Ishikawa (cell line): Measurements from ENCODE around the gene C12orf50.

Source experiments
- CEBPB ChIP-seq: IDR thresholded peaks from 2 replicates; pipeline ENCODE4 v1.6.1; 2012
- CREB1 ChIP-seq: IDR thresholded peaks from 2 replicates; pipeline ENCODE4 v1.6.1; 2012; ENCODE audit warnings: low read depth
- EGR1 ChIP-seq: IDR thresholded peaks from 2 replicates; pipeline ENCODE4 v1.6.1; 2012
- EP300 ChIP-seq: IDR thresholded peaks from 2 replicates; pipeline ENCODE4 v1.6.1; 2012; ENCODE audit warnings: borderline replicate concordance
- FOXM1 ChIP-seq: IDR thresholded peaks from 2 replicates; pipeline ENCODE4 v1.6.1; 2012; ENCODE audit warnings: low read depth, borderline replicate concordance
- NFIC ChIP-seq: IDR thresholded peaks from 2 replicates; pipeline ENCODE4 v1.6.1; 2012
- RAD21 ChIP-seq: IDR thresholded peaks from 2 replicates; pipeline ENCODE4 v1.6.1; 2012; ENCODE audit warnings: low read depth
- TAF1 ChIP-seq: IDR thresholded peaks from 2 replicates; pipeline ENCODE4 v1.6.1; 2012; ENCODE audit warnings: low read depth, mild to moderate bottlenecking
- TCF12 ChIP-seq: IDR thresholded peaks from 2 replicates; pipeline ENCODE4 v1.6.1; 2012; ENCODE audit warnings: low read depth
- TEAD4 ChIP-seq: IDR thresholded peaks from 2 replicates; pipeline ENCODE4 v1.6.1; 2012
- YY1 ChIP-seq: IDR thresholded peaks from 2 replicates; pipeline ENCODE4 v1.6.1; 2012; ENCODE audit warnings: low read depth
- ZBTB7A ChIP-seq: IDR thresholded peaks from 2 replicates; pipeline ENCODE4 v1.6.1; 2012; ENCODE audit warnings: low read depth
- TF ChIP-seq, protein P1 (sequence below): IDR thresholded peaks from 2 replicates; pipeline ENCODE4 v1.6.1; 2012
- TF ChIP-seq, protein P2 (sequence below): IDR thresholded peaks from 2 replicates; pipeline ENCODE4 v1.6.1; 2012; ENCODE audit warnings: low read depth, mild to moderate bottlenecking
- TF ChIP-seq, protein P3 (sequence below): IDR thresholded peaks from 2 replicates; pipeline ENCODE4 v1.6.1; 2012

The C12orf50 gene

DNA sequence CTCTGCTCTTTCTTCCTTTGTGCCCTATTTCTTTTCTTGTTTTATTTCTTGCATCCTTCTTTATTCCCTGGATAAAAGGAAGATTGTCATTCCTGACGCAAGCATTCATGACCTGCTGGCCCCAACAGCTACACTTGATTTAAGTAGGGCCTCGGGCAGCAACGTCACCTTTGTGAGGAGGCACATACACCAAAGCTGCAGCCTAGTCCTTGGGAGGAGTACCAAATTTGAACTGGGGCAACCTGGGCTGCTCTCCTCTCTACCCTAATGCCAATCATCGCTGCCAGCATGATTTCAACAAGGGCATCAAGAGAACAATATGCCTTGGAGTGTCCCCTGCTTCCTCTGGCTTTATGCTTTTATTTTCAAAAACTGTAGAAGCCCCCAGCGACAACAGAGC, 76.4 kb downstream of the C12orf50 start:
- TF ChIP-seq ZBTB7A (no peak), EGR1 (no peak), NFIC (no peak), TCF12 (no peak), CREB1 (no peak), FOXM1 (no peak), YY1 (no peak), CEBPB (no peak), TEAD4 (no peak), EP300 (no peak)
- TF ChIP-seq, protein P1, sequence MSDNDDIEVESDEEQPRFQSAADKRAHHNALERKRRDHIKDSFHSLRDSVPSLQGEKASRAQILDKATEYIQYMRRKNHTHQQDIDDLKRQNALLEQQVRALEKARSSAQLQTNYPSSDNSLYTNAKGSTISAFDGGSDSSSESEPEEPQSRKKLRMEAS = no peak

DNA sequence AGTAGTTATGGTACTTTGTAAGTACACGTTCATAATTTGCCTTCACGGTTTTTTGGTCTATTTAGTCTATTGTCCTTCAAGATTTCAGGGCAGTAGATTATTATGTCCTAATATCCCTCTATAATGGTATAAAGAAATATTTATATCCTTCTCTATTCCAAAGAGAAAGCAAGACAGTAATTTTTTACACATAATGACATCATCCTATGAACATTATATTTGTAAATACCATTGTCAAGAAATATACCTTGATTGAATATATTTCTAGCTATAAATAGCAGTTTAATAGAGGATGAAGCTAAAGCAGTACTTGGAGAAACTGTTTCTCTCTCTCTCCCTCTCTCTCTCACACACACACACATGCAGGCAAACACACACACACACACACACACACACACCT, 77.0 kb downstream of the C12orf50 start:
- TF ChIP-seq TEAD4 (no peak), CEBPB (no peak), ZBTB7A (no peak), EGR1 (no peak), CREB1 (no peak), TAF1 (no peak), YY1 (no peak), NFIC (no peak), EP300 (no peak), RAD21 (no peak), FOXM1 (no peak), TCF12 (no peak)
- TF ChIP-seq, protein P2, sequence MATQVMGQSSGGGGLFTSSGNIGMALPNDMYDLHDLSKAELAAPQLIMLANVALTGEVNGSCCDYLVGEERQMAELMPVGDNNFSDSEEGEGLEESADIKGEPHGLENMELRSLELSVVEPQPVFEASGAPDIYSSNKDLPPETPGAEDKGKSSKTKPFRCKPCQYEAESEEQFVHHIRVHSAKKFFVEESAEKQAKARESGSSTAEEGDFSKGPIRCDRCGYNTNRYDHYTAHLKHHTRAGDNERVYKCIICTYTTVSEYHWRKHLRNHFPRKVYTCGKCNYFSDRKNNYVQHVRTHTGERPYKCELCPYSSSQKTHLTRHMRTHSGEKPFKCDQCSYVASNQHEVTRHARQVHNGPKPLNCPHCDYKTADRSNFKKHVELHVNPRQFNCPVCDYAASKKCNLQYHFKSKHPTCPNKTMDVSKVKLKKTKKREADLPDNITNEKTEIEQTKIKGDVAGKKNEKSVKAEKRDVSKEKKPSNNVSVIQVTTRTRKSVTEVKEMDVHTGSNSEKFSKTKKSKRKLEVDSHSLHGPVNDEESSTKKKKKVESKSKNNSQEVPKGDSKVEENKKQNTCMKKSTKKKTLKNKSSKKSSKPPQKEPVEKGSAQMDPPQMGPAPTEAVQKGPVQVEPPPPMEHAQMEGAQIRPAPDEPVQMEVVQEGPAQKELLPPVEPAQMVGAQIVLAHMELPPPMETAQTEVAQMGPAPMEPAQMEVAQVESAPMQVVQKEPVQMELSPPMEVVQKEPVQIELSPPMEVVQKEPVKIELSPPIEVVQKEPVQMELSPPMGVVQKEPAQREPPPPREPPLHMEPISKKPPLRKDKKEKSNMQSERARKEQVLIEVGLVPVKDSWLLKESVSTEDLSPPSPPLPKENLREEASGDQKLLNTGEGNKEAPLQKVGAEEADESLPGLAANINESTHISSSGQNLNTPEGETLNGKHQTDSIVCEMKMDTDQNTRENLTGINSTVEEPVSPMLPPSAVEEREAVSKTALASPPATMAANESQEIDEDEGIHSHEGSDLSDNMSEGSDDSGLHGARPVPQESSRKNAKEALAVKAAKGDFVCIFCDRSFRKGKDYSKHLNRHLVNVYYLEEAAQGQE = no peak
- TF ChIP-seq, protein P1 = no peak
- TF ChIP-seq, protein P3, sequence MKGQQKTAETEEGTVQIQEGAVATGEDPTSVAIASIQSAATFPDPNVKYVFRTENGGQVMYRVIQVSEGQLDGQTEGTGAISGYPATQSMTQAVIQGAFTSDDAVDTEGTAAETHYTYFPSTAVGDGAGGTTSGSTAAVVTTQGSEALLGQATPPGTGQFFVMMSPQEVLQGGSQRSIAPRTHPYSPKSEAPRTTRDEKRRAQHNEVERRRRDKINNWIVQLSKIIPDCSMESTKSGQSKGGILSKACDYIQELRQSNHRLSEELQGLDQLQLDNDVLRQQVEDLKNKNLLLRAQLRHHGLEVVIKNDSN = no peak

DNA sequence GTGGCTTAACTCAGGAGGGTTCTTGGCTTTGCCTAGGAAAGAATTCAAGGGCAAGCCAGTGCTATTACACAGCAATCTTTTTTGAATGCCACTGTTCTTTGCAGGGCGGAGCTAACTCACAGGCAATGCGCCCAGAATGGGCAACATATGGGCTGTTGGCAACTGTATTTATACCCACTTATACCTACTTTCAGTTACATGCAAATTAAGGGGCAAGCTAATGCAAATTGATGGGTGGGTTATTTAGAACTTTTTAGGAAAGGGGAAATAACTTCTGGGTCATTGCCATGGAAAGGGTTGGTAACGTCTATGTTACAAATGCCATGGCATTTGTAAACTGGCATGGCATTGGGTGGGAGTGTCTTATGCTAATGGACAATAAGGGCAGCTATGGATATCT, 85.4 kb downstream of the C12orf50 start:
- TF ChIP-seq EGR1 = no peak
- TF ChIP-seq CEBPB = no peak
- TF ChIP-seq RAD21 = no peak
- no peak for TF ChIP-seq TCF12

DNA sequence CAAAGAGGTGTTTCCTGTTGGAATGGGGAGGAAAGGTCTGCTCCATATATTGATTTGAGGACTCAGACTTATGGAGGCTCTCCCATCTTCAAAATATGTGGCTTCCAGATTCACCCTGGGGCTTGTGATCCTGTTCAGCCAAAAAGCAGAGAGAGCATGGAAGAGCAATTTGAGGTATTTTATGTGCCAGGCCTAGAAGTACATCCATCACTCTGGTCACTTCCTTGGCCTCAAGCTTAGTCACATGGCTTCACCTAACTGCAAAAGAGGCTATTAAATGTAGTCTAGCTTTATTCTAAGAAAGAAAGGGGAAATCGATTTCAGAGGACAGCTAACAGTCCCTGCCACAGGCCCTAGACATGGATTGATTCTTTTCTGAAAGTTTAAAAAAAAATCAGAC, 86.2 kb downstream of the C12orf50 start:
- no peak for TF ChIP-seq CEBPB
- no peak for TF ChIP-seq ZBTB7A
- TF ChIP-seq NFIC = no peak

DNA sequence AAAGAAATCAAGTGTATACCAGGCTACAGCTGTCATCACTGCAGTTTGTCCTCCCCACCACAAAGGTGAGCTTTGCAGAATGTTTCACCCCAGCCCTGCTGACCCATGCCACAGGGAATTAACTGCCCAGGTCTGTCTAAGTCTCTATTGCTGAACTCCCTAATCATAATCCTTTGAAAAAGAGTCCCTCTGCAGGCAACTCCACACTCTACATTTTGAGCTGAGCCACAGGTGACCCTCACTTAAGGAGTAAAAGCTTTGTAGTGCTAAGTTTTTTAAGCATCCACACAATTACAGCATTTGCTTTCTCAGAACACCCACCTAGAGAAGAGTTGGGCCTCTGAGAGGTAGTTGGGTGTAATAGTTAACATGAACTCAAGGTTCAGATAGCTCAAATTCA, 90.0 kb downstream of the C12orf50 start:
- TF ChIP-seq, protein P2 = no peak
- TF ChIP-seq EGR1 (no peak), EP300 (no peak), TEAD4 (no peak), TCF12 (no peak), FOXM1 (no peak), TAF1 (no peak), RAD21 (no peak), ZBTB7A (no peak), CREB1 (no peak), NFIC (no peak), CEBPB (no peak), YY1 (no peak)
- TF ChIP-seq, protein P1 = no peak
- TF ChIP-seq, protein P3 = no peak

DNA sequence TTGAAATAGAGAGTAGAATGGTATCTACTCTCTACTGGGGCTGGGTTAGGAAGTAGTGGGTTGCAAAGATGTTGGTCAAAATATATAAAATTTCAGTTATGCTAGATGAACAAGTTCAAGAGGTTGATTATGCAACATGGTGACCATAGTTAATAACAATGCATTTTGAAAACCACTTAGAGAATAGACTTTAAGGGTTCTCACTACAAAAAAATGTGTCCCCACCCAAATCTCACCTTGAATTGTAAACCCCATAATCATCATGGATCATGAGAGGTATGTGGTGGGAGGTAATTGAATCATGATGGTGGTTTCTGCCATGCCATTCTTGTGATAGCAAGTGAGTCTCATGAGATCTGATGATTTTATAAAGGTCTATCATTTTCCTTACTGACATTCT, 94.0 kb downstream of the C12orf50 start:
- TF ChIP-seq, protein P3 = no peak
- no peak for TF ChIP-seq TCF12
- TF ChIP-seq TAF1 = no peak
- TF ChIP-seq, protein P1 = no peak
- no peak for TF ChIP-seq CEBPB
- TF ChIP-seq FOXM1 = no peak
- TF ChIP-seq EP300 = no peak
- TF ChIP-seq RAD21 = no peak
- no peak for TF ChIP-seq NFIC
- no peak for TF ChIP-seq EGR1
- no peak for TF ChIP-seq YY1
